ENCODE results near the gene GCGR.

GRCh38 chr17:81849457-81849856 is 45.5 kb downstream of the GCGR start:
- TF ChIP-seq, protein P1, sequence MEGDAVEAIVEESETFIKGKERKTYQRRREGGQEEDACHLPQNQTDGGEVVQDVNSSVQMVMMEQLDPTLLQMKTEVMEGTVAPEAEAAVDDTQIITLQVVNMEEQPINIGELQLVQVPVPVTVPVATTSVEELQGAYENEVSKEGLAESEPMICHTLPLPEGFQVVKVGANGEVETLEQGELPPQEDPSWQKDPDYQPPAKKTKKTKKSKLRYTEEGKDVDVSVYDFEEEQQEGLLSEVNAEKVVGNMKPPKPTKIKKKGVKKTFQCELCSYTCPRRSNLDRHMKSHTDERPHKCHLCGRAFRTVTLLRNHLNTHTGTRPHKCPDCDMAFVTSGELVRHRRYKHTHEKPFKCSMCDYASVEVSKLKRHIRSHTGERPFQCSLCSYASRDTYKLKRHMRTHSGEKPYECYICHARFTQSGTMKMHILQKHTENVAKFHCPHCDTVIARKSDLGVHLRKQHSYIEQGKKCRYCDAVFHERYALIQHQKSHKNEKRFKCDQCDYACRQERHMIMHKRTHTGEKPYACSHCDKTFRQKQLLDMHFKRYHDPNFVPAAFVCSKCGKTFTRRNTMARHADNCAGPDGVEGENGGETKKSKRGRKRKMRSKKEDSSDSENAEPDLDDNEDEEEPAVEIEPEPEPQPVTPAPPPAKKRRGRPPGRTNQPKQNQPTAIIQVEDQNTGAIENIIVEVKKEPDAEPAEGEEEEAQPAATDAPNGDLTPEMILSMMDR (IDR thresholded peaks at IDR 0.05) = no peak
- TF ChIP-seq, protein P2, sequence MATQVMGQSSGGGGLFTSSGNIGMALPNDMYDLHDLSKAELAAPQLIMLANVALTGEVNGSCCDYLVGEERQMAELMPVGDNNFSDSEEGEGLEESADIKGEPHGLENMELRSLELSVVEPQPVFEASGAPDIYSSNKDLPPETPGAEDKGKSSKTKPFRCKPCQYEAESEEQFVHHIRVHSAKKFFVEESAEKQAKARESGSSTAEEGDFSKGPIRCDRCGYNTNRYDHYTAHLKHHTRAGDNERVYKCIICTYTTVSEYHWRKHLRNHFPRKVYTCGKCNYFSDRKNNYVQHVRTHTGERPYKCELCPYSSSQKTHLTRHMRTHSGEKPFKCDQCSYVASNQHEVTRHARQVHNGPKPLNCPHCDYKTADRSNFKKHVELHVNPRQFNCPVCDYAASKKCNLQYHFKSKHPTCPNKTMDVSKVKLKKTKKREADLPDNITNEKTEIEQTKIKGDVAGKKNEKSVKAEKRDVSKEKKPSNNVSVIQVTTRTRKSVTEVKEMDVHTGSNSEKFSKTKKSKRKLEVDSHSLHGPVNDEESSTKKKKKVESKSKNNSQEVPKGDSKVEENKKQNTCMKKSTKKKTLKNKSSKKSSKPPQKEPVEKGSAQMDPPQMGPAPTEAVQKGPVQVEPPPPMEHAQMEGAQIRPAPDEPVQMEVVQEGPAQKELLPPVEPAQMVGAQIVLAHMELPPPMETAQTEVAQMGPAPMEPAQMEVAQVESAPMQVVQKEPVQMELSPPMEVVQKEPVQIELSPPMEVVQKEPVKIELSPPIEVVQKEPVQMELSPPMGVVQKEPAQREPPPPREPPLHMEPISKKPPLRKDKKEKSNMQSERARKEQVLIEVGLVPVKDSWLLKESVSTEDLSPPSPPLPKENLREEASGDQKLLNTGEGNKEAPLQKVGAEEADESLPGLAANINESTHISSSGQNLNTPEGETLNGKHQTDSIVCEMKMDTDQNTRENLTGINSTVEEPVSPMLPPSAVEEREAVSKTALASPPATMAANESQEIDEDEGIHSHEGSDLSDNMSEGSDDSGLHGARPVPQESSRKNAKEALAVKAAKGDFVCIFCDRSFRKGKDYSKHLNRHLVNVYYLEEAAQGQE (IDR thresholded peaks at IDR 0.05; ENCODE audit: insufficient read depth in 1 of 2, low read depth in 2 of 2, low read length in 1 of 2) = no peak
- TF ChIP-seq SIN3A (IDR thresholded peaks at IDR 0.05; ENCODE audit: borderline replicate concordance, insufficient read depth, low read depth, low read length) (no peak), POLR2AphosphoS5 (IDR thresholded peaks at IDR 0.05; ENCODE audit: low read depth, low read length) (no peak), TCF7L2 (IDR thresholded peaks at IDR 0.05; ENCODE audit: low read depth, low read length) (no peak)

Measured in Panc1 (cell line).